Measurements from ENCODE around the gene CCDC15.

GRCh38 chr11:124946735-124947141 is 7.3 kb upstream of the CCDC15 start:
- TF ChIP-seq CTCF (IDR thresholded peaks at IDR 0.05) (no peak), POLR2A (IDR thresholded peaks at IDR 0.05) (no peak)
